H9 (cell line): ENCODE results near the gene AIMP2. TPM values are rescaled to one million over a fixed set of nuclear protein-coding genes. Genes with fewer than 3 reads are reported as not detected.

Experiments used
- DNase-seq: peaks from one replicate; pipeline ENCODE4 v3.0.0-alpha.2; 2017
- H2AFZ ChIP-seq: one replicate; pipeline ENCODE4 v1.6.1; 2013; ENCODE audit warnings: mild to moderate bottlenecking, low read length, control low read depth, moderate library complexity
- H2AK5ac ChIP-seq: 2 replicates; pipeline ENCODE4 v1.6.1; 2013; ENCODE audit warnings: low read length, control low read depth, mixed read lengths; ENCODE audit not compliant: insufficient read length
- H2BK120ac ChIP-seq: one replicate; pipeline ENCODE4 v1.6.1; 2013; ENCODE audit warnings: low read depth, mild to moderate bottlenecking, low read length, control low read depth, inconsistent platforms; ENCODE audit not compliant: poor library complexity, severe bottlenecking
- H2BK12ac ChIP-seq: 2 replicates; pipeline ENCODE4 v1.6.1; 2013; ENCODE audit warnings: low read length, control low read depth, mixed read lengths, low read depth; ENCODE audit not compliant: insufficient read length
- H2BK15ac ChIP-seq: 2 replicates; pipeline ENCODE4 v1.6.1; 2013; ENCODE audit warnings: low read depth, low read length, control low read depth
- H2BK20ac ChIP-seq: one replicate; pipeline ENCODE4 v1.6.1; 2013; ENCODE audit warnings: low read depth, mild to moderate bottlenecking, low read length, control low read depth, inconsistent platforms; ENCODE audit not compliant: poor library complexity, severe bottlenecking
- H2BK5ac ChIP-seq: 2 replicates; pipeline ENCODE4 v1.6.1; 2013; ENCODE audit warnings: low read length, control low read depth, mixed read lengths; ENCODE audit not compliant: insufficient read length
- H3K14ac ChIP-seq: 2 replicates; pipeline ENCODE4 v1.6.1; 2013; ENCODE audit warnings: low read length, control low read depth; ENCODE audit not compliant: insufficient read depth
- H3K18ac ChIP-seq: 2 replicates; pipeline ENCODE4 v1.6.1; 2013; ENCODE audit warnings: low read depth, mild to moderate bottlenecking, mixed read lengths, low read length, control low read depth; ENCODE audit not compliant: insufficient read length
- H3K23ac ChIP-seq: 2 replicates; pipeline ENCODE4 v1.6.1; 2013; ENCODE audit warnings: low read length, control low read depth, mixed read lengths, low read depth; ENCODE audit not compliant: insufficient read length
- H3K23me2 ChIP-seq: 2 replicates; pipeline ENCODE4 v1.6.1; 2013; ENCODE audit warnings: low read depth, mild to moderate bottlenecking, mixed read lengths, low read length, control low read depth; ENCODE audit not compliant: insufficient read length, poor library complexity, severe bottlenecking
- H3K27ac ChIP-seq: 2 replicates; pipeline ENCODE4 v1.5.1; 2013; ENCODE audit warnings: low read length, control low read depth, mixed read lengths, low read depth; ENCODE audit not compliant: insufficient read length
- H3K27me3 ChIP-seq: 2 replicates; pipeline ENCODE4 v1.6.1; 2013; ENCODE audit warnings: low read length, control low read depth, inconsistent platforms; ENCODE audit not compliant: insufficient read depth
- H3K4ac ChIP-seq: 2 replicates; pipeline ENCODE4 v1.6.1; 2013; ENCODE audit warnings: low read depth, mild to moderate bottlenecking, control low read depth, inconsistent platforms, low read length, moderate library complexity
- H3K4me1 ChIP-seq: 2 replicates; pipeline ENCODE4 v1.6.1; 2013; ENCODE audit warnings: low read length, control low read depth, inconsistent platforms; ENCODE audit not compliant: insufficient read depth
- H3K4me2 ChIP-seq: 2 replicates; pipeline ENCODE4 v1.6.1; 2013; ENCODE audit warnings: low read length, control low read depth, mixed read lengths; ENCODE audit not compliant: insufficient read length, insufficient read depth
- H3K56ac ChIP-seq: 2 replicates; pipeline ENCODE4 v1.6.1; 2013; ENCODE audit warnings: low read depth, mild to moderate bottlenecking, mixed read lengths, low read length, control low read depth; ENCODE audit not compliant: insufficient read length
- H3K79me1 ChIP-seq: 2 replicates; pipeline ENCODE4 v1.6.1; 2013; ENCODE audit warnings: low read depth, mild to moderate bottlenecking, moderate library complexity, low read length, control low read depth, inconsistent platforms; ENCODE audit not compliant: insufficient read depth, poor library complexity, severe bottlenecking
- H3K79me2 ChIP-seq: 2 replicates; pipeline ENCODE4 v1.6.1; 2013; ENCODE audit warnings: low read length, control low read depth, inconsistent platforms; ENCODE audit not compliant: insufficient read depth
- H3K9ac ChIP-seq: 2 replicates; pipeline ENCODE4 v1.6.1; 2013; ENCODE audit warnings: low read length, control low read depth, mixed read lengths; ENCODE audit not compliant: insufficient read length; ENCODE audit errors: extremely low read depth
- H3K9me3 ChIP-seq: one replicate; pipeline ENCODE4 v1.6.1; 2013; ENCODE audit warnings: low read depth, low read length, inconsistent platforms; ENCODE audit not compliant: control insufficient read depth
- H3T11ph ChIP-seq: one replicate; pipeline ENCODE4 v1.6.1; 2013; ENCODE audit warnings: mild to moderate bottlenecking, low read length, control low read depth, inconsistent platforms
- H4K20me1 ChIP-seq: one replicate; pipeline ENCODE4 v1.6.1; 2013; ENCODE audit not compliant: control insufficient read depth, insufficient read length, insufficient read depth
- H4K5ac ChIP-seq: 2 replicates; pipeline ENCODE4 v1.6.1; 2013; ENCODE audit warnings: low read depth, mild to moderate bottlenecking, mixed read lengths, low read length, control low read depth; ENCODE audit not compliant: insufficient read length
- H4K8ac ChIP-seq: replicated peaks from 2 replicates; pipeline ENCODE4 v1.6.1; 2013; ENCODE audit warnings: low read length, control low read depth, mixed read lengths, low read depth; ENCODE audit not compliant: insufficient read length
- H4K91ac ChIP-seq: 2 replicates; pipeline ENCODE4 v1.6.1; 2013; ENCODE audit warnings: low read depth, mild to moderate bottlenecking, moderate library complexity, mixed read lengths, low read length, control low read depth; ENCODE audit not compliant: insufficient read length
- H3K27ac Mint-ChIP-seq, 3 experiments: 2 replicates in 2 of 3; 3 replicates in 1 of 3; pipeline ENCODE4 v1.8.0; 2020 to 2021; ENCODE audit warnings: mixed read lengths in 3 of 3, mild to moderate bottlenecking in 1 of 3, moderate library complexity in 1 of 3
- H3K27me3 Mint-ChIP-seq: 2 replicates; pipeline ENCODE4 v1.8.0; 2021; ENCODE audit warnings: low read depth, mild to moderate bottlenecking, moderate library complexity, mixed read lengths
- H3K36me3 Mint-ChIP-seq, 3 experiments: 2 replicates in 2 of 3; 3 replicates in 1 of 3; pipeline ENCODE4 v1.8.0; 2020 to 2021; ENCODE audit warnings: low read depth in 3 of 3, mixed read lengths in 3 of 3; ENCODE audit not compliant: insufficient read depth in 1 of 3
- H3K4me1 Mint-ChIP-seq, 2 experiments: 2 replicates each; pipeline ENCODE4 v1.8.0; 2020; ENCODE audit warnings: mixed read lengths in 2 of 2
- H3K4me3 Mint-ChIP-seq, 2 experiments: 2 replicates in 1 of 2; 3 replicates in 1 of 2; pipeline ENCODE4 v1.8.0; 2020 to 2021; ENCODE audit warnings: mild to moderate bottlenecking in 2 of 2, mixed read lengths in 2 of 2, moderate library complexity in 1 of 2
- H3K9me3 Mint-ChIP-seq, 2 experiments: 2 replicates in 1 of 2; 3 replicates in 1 of 2; pipeline ENCODE4 v1.8.0; 2020; ENCODE audit warnings: mild to moderate bottlenecking in 2 of 2, mixed read lengths in 2 of 2, moderate library complexity in 1 of 2
- CTCF ChIP-seq: fragments of 200-600 bp; sonication (generic); conservative IDR thresholded peaks from 3 replicates; pipeline ENCODE4 v1.8.0; 2021; ENCODE audit warnings: antibody characterized with exemption, mild to moderate bottlenecking
- WGBS: extraction: QIAGEN DNeasy Blood & Tissue Kit; methylation state at CpG from one replicate; pipeline ENCODE4 v1.1.7; 2013; ENCODE audit warnings: missing lambda C conversion rate, low lambda C conversion rate, mixed read lengths; ENCODE audit not compliant: insufficient read length; ENCODE audit errors: extremely low coverage; 5-methylcytosine and 5-hydroxymethylcytosine counted together
- total RNA-seq: library from RNA; stranded (reverse); gene quantifications from 2 replicates; pipeline ENCODE4 v1.2.1, GENCODE V29; 2021

Gene AIMP2
- total RNA-seq, 1 experiment from 2014 or later: 78.2 TPM

- H3K18ac ChIP-seq: no peak overlapping the region
- H3T11ph ChIP-seq: no peak overlapping the region
- H3K27ac ChIP-seq: no peak overlapping the region
- H2BK15ac ChIP-seq: no peak overlapping the region
- Mint-ChIP-seq H3K27ac (no peak overlapping the region), H3K36me3 (peaks cover 41 to 93% (median 79%) of the 10 kb centered on the region in 3 experiments), H3K4me3 (no peak overlapping the region), H3K9me3 (no peaks in the 10 kb centered on the region), H3K27me3 (no peaks in the 10 kb centered on the region), H3K4me1 (peaks cover 2 to 4% of the 10 kb centered on the region in 2 experiments; a peak in 1 of 4 replicates)
- H2BK20ac ChIP-seq: no peak overlapping the region
- H2BK5ac ChIP-seq: no peak overlapping the region
- no peak for DNase-seq
- no peak overlapping the region for H4K91ac ChIP-seq
- no peak overlapping the region for H3K14ac ChIP-seq
- no CpG with 5 or more reads among the region's 1 CpG for WGBS
- no peak overlapping the region for H3K9ac ChIP-seq
- H3K56ac ChIP-seq: no peak overlapping the region
- no peaks in the 10 kb centered on the region for H3K4me1 ChIP-seq
- TF ChIP-seq CTCF: no peak
- H3K4me2 ChIP-seq: no peak overlapping the region
- H3K9me3 ChIP-seq: no peaks in the 10 kb centered on the region
- no peaks in the 10 kb centered on the region for H3K79me1 ChIP-seq
- H4K20me1 ChIP-seq: no peaks in the 10 kb centered on the region
- H2BK12ac ChIP-seq: no peak overlapping the region
- H4K5ac ChIP-seq: no peak overlapping the region
- H4K8ac ChIP-seq: no peak overlapping the region
- H3K79me2 ChIP-seq: 0 out of 2 replicates have a peak, but pooled peaks cover 2% of the 10 kb centered on the region
- no peak overlapping the region for H2BK120ac ChIP-seq
- no peaks in the 10 kb centered on the region for H3K23me2 ChIP-seq
- no peaks in the 10 kb centered on the region for H3K27me3 ChIP-seq
- no peak overlapping the region for H2AFZ ChIP-seq
- no peak overlapping the region for H3K4ac ChIP-seq
- H2AK5ac ChIP-seq: no peak overlapping the region
- H3K23ac ChIP-seq: no peak overlapping the region
These were observed 18.8 kb downstream of the AIMP2 start for GRCh38 chr7:6027806-6028365.
